Trophoblast cell (in vitro differentiated cells and primary cell): Measurements from ENCODE around the gene FSTL4.

Experiments
- DNase-seq, 2 donors: peaks; one replicate each; pipeline ENCODE4 v3.0.0-alpha.2; 2016
- H2AFZ ChIP-seq: 2 replicates; pipeline ENCODE4 v1.6.1; 2013; ENCODE audit warnings: low read length, moderate library complexity, mild to moderate bottlenecking; ENCODE audit not compliant: insufficient read depth, poor library complexity
- H2AK5ac ChIP-seq: 2 replicates; pipeline ENCODE4 v1.6.1; 2013; ENCODE audit warnings: mild to moderate bottlenecking, low read length
- H2BK120ac ChIP-seq: 2 replicates; pipeline ENCODE4 v1.6.1; 2013; ENCODE audit warnings: low read length, mild to moderate bottlenecking, moderate library complexity; ENCODE audit not compliant: insufficient read depth, poor library complexity
- H2BK12ac ChIP-seq: 2 replicates; pipeline ENCODE4 v1.6.1; 2013; ENCODE audit warnings: mild to moderate bottlenecking, low read length, moderate library complexity
- H2BK5ac ChIP-seq: 2 replicates; pipeline ENCODE4 v1.6.1; 2013; ENCODE audit warnings: low read length, low read depth, moderate library complexity, mild to moderate bottlenecking; ENCODE audit not compliant: poor library complexity
- H3K14ac ChIP-seq: 2 replicates; pipeline ENCODE4 v1.6.1; 2013; ENCODE audit warnings: mild to moderate bottlenecking, low read length
- H3K18ac ChIP-seq: 2 replicates; pipeline ENCODE4 v1.6.1; 2013; ENCODE audit warnings: mild to moderate bottlenecking, low read length
- H3K23ac ChIP-seq: 2 replicates; pipeline ENCODE4 v1.6.1; 2013; ENCODE audit warnings: low read length
- H3K27ac ChIP-seq: 2 replicates; pipeline ENCODE4 v1.5.1; 2013; ENCODE audit warnings: low read depth, mild to moderate bottlenecking, inconsistent platforms, low read length, moderate library complexity
- H3K27me3 ChIP-seq: 2 replicates; pipeline ENCODE4 v1.6.1; 2013; ENCODE audit warnings: inconsistent platforms, mild to moderate bottlenecking, low read length, moderate library complexity; ENCODE audit not compliant: insufficient read depth
- H3K36me3 ChIP-seq, 2 experiments: 1 replicate in 1 of 2; 2 replicates in 1 of 2; pipeline ENCODE4 v1.6.1; 2013; ENCODE audit warnings: low read length in 2 of 2, mild to moderate bottlenecking in 2 of 2, moderate library complexity in 1 of 2; ENCODE audit not compliant: insufficient read depth in 2 of 2, control insufficient read depth in 1 of 2
- H3K4ac ChIP-seq: 2 replicates; pipeline ENCODE4 v1.6.1; 2013; ENCODE audit warnings: low read depth, mild to moderate bottlenecking, low read length, moderate library complexity
- H3K4me1 ChIP-seq, 2 experiments: 1 replicate in 1 of 2; 2 replicates in 1 of 2; pipeline ENCODE4 v1.6.1; 2013; ENCODE audit warnings: low read length in 2 of 2, mild to moderate bottlenecking in 2 of 2, moderate library complexity in 1 of 2; ENCODE audit not compliant: insufficient read depth in 2 of 2, control insufficient read depth in 1 of 2
- H3K4me2 ChIP-seq: 2 replicates; pipeline ENCODE4 v1.6.1; 2013; ENCODE audit warnings: inconsistent platforms, mild to moderate bottlenecking, low read length, moderate library complexity
- H3K4me3 ChIP-seq: 2 replicates; pipeline ENCODE4 v1.5.1; 2013; ENCODE audit warnings: mild to moderate bottlenecking, low read depth, low read length, inconsistent platforms
- H3K79me1 ChIP-seq: one replicate; pipeline ENCODE4 v1.6.1; 2013; ENCODE audit warnings: low read length
- H3K79me2 ChIP-seq: 2 replicates; pipeline ENCODE4 v1.6.1; 2013; ENCODE audit warnings: low read length, mild to moderate bottlenecking; ENCODE audit not compliant: control insufficient read depth, insufficient read depth, poor library complexity
- H3K9ac ChIP-seq: 2 replicates; pipeline ENCODE4 v1.6.1; 2013; ENCODE audit warnings: mild to moderate bottlenecking, low read length
- H3K9me3 ChIP-seq: 2 replicates; pipeline ENCODE4 v1.6.1; 2013; ENCODE audit warnings: low read depth, mild to moderate bottlenecking, control low read depth, inconsistent platforms, low read length; ENCODE audit not compliant: insufficient read depth
- H4K12ac ChIP-seq: 2 replicates; pipeline ENCODE4 v1.6.1; 2013; ENCODE audit warnings: low read depth, mild to moderate bottlenecking, low read length, moderate library complexity
- H4K8ac ChIP-seq: 2 replicates; pipeline ENCODE4 v1.6.1; 2013; ENCODE audit warnings: low read depth, mild to moderate bottlenecking, low read length, moderate library complexity
- H4K91ac ChIP-seq: one replicate; pipeline ENCODE4 v1.6.1; 2013; ENCODE audit warnings: low read depth, mild to moderate bottlenecking, low read length, moderate library complexity
- WGBS: extraction: QIAGEN DNeasy Blood & Tissue Kit; methylation state at CpG from one replicate; pipeline ENCODE4 v1.1.7; 2013; ENCODE audit warnings: missing lambda C conversion rate; ENCODE audit not compliant: insufficient read length, insufficient coverage; ENCODE audit errors: extremely low coverage; 5-methylcytosine and 5-hydroxymethylcytosine counted together

The FSTL4 gene

GRCh38 chr5:133249593-133249992, 362.7 kb downstream of the FSTL4 start:
- Histone ChIP-seq H3K36me3 (no peaks in the 10 kb centered on the region), H3K27me3 (no peaks in the 10 kb centered on the region), H2BK12ac (no peak overlapping the region), H2BK5ac (no peak overlapping the region), H3K4ac (no peak overlapping the region), H3K27ac (no peak overlapping the region), H3K4me2 (no peak overlapping the region), H4K8ac (no peak overlapping the region), H4K91ac (no peak overlapping the region), H2AFZ (no peak overlapping the region), H3K23ac (no peak overlapping the region), H2AK5ac (no peak overlapping the region), H3K18ac (no peak overlapping the region), H3K4me1 (no peaks in the 10 kb centered on the region), H3K4me3 (no peak overlapping the region), H3K79me1 (no peaks in the 10 kb centered on the region), H3K9ac (no peak overlapping the region), H3K9me3 (no peaks in the 10 kb centered on the region), H3K79me2 (no peaks in the 10 kb centered on the region), H2BK120ac (no peak overlapping the region), H3K14ac (no peak overlapping the region), H4K12ac (no peak overlapping the region)
- no CpG with 5 or more reads among the region's 6 CpGs for WGBS
- DNase-seq: no peak

GRCh38 chr5:133247881-133248624, 364.3 kb downstream of the FSTL4 start:
- H4K8ac ChIP-seq: no peak overlapping the region
- no peak overlapping the region for H2BK5ac ChIP-seq
- H4K91ac ChIP-seq: no peak overlapping the region
- no peak overlapping the region for H3K4ac ChIP-seq
- H3K23ac ChIP-seq: no peak overlapping the region
- DNase-seq: peak; percentile 48 to 67
- no peak overlapping the region for H4K12ac ChIP-seq
- H2BK120ac ChIP-seq: no peak overlapping the region
- H3K27ac ChIP-seq: no peak overlapping the region
- H3K9ac ChIP-seq: no peak overlapping the region
- no peaks in the 10 kb centered on the region for H3K27me3 ChIP-seq
- no peak overlapping the region for H2AK5ac ChIP-seq
- H2AFZ ChIP-seq: no peak overlapping the region
- no peak overlapping the region for H3K14ac ChIP-seq
- H2BK12ac ChIP-seq: no peak overlapping the region
- H3K4me3 ChIP-seq: no peak overlapping the region
- H3K4me2 ChIP-seq: no peak overlapping the region
- no peak overlapping the region for H3K18ac ChIP-seq
- no peaks in the 10 kb centered on the region for H3K4me1 ChIP-seq
- H3K9me3 ChIP-seq: no peaks in the 10 kb centered on the region
- WGBS: no CpG with 5 or more reads among the region's 5 CpGs
- H3K79me2 ChIP-seq: no peaks in the 10 kb centered on the region
- H3K79me1 ChIP-seq: no peaks in the 10 kb centered on the region
- H3K36me3 ChIP-seq: no peaks in the 10 kb centered on the region

GRCh38 chr5:133247151-133247709, 365.1 kb downstream of the FSTL4 start:
- no peaks in the 10 kb centered on the region for H3K79me1 ChIP-seq
- H2BK120ac ChIP-seq: no peak overlapping the region
- no CpG with 5 or more reads among the region's 4 CpGs for WGBS
- H3K4me1 ChIP-seq: no peaks in the 10 kb centered on the region
- no peak overlapping the region for H4K12ac ChIP-seq
- no peaks in the 10 kb centered on the region for H3K27me3 ChIP-seq
- no peak overlapping the region for H2AFZ ChIP-seq
- H3K79me2 ChIP-seq: no peaks in the 10 kb centered on the region
- no peak overlapping the region for H2BK12ac ChIP-seq
- no peak overlapping the region for H2BK5ac ChIP-seq
- H3K36me3 ChIP-seq: no peaks in the 10 kb centered on the region
- H3K27ac ChIP-seq: no peak overlapping the region
- no peak overlapping the region for H3K14ac ChIP-seq
- DNase-seq: no peak
- no peak overlapping the region for H3K4ac ChIP-seq
- no peak overlapping the region for H3K23ac ChIP-seq
- no peak overlapping the region for H3K9ac ChIP-seq
- H2AK5ac ChIP-seq: no peak overlapping the region
- no peak overlapping the region for H3K4me2 ChIP-seq
- no peaks in the 10 kb centered on the region for H3K9me3 ChIP-seq
- no peak overlapping the region for H4K91ac ChIP-seq
- no peak overlapping the region for H3K4me3 ChIP-seq
- no peak overlapping the region for H4K8ac ChIP-seq
- no peak overlapping the region for H3K18ac ChIP-seq

- Histone ChIP-seq H3K4me2 (no peak overlapping the region), H2AK5ac (no peak overlapping the region), H3K4me3 (no peak overlapping the region), H3K18ac (no peak overlapping the region), H3K36me3 (no peaks in the 10 kb centered on the region), H2BK5ac (no peak overlapping the region), H2AFZ (no peak overlapping the region), H3K23ac (no peak overlapping the region), H3K4ac (no peak overlapping the region), H3K79me2 (no peaks in the 10 kb centered on the region), H4K91ac (no peak overlapping the region), H3K9ac (no peak overlapping the region), H2BK120ac (no peak overlapping the region), H3K14ac (no peak overlapping the region), H3K4me1 (no peaks in the 10 kb centered on the region), H3K79me1 (no peaks in the 10 kb centered on the region), H4K8ac (no peak overlapping the region), H4K12ac (no peak overlapping the region), H3K27me3 (no peaks in the 10 kb centered on the region), H2BK12ac (no peak overlapping the region), H3K9me3 (no peaks in the 10 kb centered on the region), H3K27ac (no peak overlapping the region)
- no CpG with 5 or more reads among the region's 13 CpGs for WGBS
- no peak for DNase-seq
These were observed 365.8 kb downstream of the FSTL4 start for GRCh38 chr5:133246376-133247150.
